Thyroid gland (tissue), 4 donors: ENCODE data around the gene INSM1.

Experiments used
- POLR2A ChIP-seq, 2 donors: fragments of 450-650 bp; IDR thresholded peaks; one replicate each; pipeline ENCODE4 v1.6.1; 2017; ENCODE audit warnings: antibody characterized with exemption in 2 of 2, mild to moderate bottlenecking in 2 of 2, moderate library complexity in 1 of 2
- TF ChIP-seq, protein P1 (sequence below), 6 experiments: fragments of 200-600 bp in 3 of 6; fragments of 450-650 bp in 3 of 6; sonication (generic) in 3 of 6; IDR thresholded peaks; one replicate each; pipeline ENCODE4 v1.5.1; 2016 to 2019; ENCODE audit warnings: antibody characterized with exemption in 6 of 6, mild to moderate bottlenecking in 2 of 6, inconsistent platforms in 1 of 6, moderate library complexity in 1 of 6

DNA sequence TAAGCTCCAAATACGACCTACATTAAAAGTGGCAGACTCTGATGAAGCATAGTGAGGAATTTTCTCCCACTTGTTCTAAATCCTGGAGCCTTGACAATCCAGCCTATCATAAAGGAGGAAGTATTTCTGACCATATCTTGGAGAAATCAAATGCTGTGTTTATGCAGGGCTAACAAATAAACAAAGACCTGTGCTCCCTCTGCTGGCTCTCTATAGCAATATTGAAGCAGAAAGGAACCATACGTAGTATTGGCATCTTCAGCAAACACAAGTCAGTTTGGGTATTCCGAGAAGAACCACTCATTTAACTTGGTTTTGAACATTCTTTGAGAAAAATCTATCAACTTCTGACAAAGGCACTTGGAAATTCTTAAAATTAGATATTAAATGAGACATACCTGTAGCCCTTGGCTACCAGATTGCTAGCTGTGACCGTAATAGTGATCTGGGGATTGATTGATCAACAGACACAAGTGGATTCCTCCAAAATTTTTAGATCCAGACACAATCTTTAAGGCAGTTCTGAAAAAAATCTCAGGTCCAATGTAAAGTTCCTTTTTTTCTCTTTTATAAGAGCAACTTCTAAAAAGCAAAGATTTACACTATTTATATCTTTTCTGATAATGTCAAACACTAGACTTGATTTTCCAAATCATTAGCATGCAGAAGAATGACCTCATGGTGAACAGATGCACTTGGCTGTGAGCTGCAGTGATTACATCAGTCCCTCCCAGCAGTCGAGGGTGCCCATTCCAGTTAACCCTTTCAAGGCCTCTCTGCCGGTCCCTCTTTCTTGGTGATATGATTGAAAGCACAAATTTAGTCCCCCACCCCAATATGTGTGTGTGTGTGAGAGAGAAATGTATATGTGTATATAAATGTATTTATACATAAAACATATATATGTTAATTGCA, 40.2 kb downstream of the INSM1 start:
- no peak for TF ChIP-seq POLR2A (IDR thresholded peaks at IDR 0.05)
- TF ChIP-seq, protein P1, sequence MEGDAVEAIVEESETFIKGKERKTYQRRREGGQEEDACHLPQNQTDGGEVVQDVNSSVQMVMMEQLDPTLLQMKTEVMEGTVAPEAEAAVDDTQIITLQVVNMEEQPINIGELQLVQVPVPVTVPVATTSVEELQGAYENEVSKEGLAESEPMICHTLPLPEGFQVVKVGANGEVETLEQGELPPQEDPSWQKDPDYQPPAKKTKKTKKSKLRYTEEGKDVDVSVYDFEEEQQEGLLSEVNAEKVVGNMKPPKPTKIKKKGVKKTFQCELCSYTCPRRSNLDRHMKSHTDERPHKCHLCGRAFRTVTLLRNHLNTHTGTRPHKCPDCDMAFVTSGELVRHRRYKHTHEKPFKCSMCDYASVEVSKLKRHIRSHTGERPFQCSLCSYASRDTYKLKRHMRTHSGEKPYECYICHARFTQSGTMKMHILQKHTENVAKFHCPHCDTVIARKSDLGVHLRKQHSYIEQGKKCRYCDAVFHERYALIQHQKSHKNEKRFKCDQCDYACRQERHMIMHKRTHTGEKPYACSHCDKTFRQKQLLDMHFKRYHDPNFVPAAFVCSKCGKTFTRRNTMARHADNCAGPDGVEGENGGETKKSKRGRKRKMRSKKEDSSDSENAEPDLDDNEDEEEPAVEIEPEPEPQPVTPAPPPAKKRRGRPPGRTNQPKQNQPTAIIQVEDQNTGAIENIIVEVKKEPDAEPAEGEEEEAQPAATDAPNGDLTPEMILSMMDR (IDR thresholded peaks at IDR 0.05) = no peak
